HG03064 (cell line): ENCODE results near the gene PIP5KL1.

Experiments used
- ATAC-seq: cut with Tn5 transposase; IDR thresholded peaks from one replicate; pipeline ENCODE4 v1.9.1; 2021; ENCODE audit warnings: low read depth; ENCODE audit not compliant: unreplicated experiment

The PIP5KL1 gene

GRCh38 chr9:127935765-127936221 lies 5.2 kb upstream of the PIP5KL1 start:
- ATAC-seq: no peak

DNA sequence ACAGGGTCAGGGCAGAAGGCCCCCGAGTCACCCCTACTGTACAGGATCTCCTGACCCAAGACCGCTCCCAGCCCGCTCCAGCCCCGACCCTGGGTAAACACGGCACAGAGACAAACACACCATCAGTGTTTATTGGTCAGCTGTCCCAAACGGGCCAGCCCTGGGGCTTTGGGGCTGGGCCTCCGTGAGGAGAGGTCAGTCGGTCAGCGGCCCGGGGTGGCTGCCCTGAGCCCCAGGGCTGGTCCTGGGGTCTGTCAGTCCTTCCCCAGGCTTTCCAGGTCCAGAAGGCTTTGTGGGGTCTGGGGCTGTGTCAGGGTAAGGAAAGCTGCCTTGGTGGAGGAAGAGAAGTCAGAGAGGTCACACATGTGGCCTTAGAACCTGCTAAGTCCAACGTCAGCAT lies 4.4 kb upstream of the PIP5KL1 start:
- no peak for ATAC-seq

DNA sequence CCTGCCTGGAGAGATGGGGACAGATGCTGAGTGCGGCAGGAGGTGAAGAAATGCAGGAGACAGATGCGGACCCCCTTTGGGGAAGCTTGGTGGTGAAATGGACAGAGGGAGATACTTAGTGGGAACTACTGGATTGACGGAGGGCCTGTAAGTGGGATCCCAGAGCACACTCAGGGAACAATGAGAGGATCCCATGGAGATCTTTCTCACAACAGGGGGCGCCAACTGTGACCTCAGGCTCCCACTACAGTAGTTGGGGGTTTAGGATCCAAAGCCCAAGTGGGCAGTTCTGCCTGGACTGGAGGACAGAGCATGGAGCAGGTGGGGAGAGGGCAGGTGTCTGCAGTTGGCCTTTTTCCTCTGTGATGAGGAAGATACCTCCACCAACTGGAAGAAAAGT lies 3.7 kb upstream of the PIP5KL1 start:
- no peak for ATAC-seq

DNA sequence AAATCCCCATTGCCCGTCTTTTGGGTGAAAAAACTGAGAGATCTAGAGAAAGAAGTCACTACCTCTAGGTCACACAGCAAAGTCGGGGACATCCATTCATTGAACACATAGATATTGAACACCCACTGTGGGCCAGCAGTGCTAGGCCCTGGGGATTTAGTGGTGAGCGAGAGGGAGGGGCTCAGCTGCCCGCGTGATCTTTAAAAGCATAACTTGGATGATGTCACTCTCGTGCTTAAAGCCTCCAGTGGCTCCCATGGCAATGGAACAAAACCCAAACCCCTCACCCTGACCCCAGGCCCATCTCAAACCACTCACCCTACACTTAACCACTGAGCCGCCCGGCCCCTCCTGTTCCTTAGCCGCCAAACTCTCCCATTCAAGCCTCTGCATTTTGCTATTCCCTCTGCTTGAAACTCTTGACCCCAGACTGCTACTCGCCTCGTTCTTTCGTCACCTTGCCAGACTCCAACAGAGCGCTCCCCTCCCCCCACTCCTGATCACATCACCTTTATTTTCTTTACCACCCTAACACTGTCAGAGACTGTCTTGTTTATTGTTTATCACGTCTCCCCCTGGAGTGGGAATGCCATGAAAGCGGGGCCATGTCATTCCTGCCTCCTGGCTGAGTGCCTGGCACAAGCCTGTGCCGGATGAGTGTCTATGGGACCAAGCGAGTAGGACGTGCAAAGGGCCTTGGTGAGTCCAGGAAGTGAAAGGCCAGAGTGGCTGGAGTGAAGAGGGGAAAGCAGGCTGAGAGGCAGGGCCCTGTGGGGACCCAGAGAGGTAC lies 710 bp upstream of the PIP5KL1 start:
- ATAC-seq: no peak

DNA sequence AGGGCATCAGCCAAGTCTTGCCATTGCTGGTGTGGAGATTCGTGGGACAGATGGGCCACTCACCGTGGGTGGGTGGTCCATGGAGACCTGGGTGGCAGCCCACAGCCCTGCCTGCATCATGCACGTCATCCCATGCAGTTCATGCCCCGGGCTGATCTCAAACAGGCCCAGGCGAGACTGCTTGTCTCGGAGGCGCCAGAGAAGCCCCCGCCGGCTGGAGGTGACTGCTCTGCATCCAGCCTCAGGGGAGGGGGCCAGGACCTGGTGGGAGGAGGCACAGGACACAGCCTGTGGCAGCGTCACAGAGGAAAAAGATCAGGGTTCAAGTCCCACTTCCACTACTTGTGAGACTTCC lies 975 bp downstream of the PIP5KL1 start:
- no peak for ATAC-seq

DNA sequence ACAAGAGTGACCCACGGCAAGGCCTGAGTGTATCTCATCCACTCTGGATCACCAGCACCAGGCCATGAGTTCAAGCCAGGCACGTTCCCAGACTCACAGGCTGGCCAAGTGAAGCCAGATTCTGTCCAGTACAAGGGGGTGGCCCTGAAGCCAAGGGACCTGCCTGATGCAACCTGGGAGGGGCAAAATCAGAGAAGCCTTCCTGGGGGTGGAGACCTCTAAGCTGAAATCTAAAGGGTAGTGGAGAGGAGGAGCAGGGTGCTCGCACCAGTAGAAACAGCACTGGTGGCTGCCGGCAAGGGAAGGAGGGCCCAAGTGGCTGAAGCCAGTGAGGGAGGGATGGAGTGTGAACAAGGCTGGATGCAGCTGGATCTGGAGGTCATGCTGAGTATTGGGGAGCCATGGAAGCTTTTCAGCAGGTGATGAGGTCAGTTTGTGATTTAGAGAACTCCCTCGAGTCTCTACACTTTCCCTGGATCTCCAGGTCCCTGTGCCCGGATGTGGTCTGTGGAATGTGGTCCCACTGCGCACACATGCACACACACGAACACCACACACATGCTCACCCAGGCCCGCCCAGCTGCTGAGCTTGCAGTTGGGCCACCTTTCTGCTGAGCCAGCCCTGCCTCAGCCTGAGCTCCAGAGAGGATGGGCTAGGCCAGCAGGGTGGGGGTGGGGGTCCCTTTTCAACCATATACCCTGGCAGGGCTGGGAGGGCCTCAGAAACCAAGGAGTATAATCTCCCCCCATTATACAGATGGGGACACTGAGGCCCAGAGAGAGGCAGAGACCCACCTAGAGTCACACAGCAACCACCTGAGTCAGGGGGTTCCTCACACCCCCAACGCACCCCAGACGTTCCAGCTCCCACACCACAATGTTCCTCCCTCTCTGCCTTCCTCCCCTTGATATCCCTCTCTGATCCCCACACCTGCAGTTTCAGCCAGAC lies 1.6 kb downstream of the PIP5KL1 start:
- no peak for ATAC-seq

GRCh38 chr9:127927988-127928675 lies 2.4 kb downstream of the PIP5KL1 start:
- no peak for ATAC-seq

- no peak for ATAC-seq
Observed at GRCh38 chr9:127927201-127927987, 3.2 kb downstream of the PIP5KL1 start.

- no peak for ATAC-seq
Observed at GRCh38 chr9:127926906-127927200, 3.7 kb downstream of the PIP5KL1 start.

DNA sequence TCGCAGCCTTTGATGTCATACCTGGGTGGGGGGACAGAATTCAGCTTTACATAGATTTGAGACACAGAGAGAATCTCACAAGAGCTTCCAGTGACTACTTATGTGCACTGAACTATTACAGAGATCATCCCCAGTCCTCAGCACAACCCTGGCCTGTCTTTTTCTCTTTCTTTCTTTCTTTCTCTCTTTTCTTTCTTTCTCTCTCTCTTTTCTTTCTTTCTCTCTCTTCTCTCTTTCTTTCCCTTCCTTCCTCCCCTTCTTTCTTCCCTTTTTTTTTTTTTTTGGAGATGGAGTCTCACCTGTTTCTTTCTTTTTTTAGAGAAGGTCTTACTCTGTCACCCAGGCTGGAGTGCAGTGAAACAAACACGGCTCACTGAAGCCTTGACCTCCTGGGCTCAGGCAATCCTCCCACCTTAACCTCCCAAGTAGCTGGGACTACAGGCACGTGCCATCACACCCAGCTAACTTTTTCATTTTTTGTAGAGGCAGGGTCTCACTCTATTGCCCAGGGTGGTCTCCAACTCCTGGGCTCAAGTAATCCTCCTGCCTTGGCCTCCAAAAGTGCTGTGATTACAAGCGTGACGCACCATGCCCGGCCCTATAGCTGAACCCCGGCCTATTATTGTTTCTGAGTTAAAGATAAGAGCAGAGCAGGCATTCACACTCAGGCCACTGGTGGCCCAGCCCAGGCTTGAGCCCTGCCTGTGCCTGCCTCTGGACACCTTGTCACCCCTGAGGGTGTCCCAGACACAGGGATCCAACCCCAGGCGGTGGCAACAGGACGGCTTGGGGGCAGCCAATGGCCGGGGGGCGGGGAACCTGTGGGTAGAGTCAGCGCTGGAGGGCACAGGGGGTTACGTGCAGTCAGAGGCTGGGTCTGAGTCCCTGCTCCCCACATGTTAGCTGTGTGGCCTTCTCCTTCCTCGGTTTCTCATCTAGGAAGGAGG lies 4.3 kb downstream of the PIP5KL1 start:
- ATAC-seq: no peak

- ATAC-seq: no peak
Observed at GRCh38 chr9:127924736-127925444, 5.7 kb downstream of the PIP5KL1 start.

GRCh38 chr9:127923771-127924170 lies 6.8 kb downstream of the PIP5KL1 start:
- no peak for ATAC-seq

DNA sequence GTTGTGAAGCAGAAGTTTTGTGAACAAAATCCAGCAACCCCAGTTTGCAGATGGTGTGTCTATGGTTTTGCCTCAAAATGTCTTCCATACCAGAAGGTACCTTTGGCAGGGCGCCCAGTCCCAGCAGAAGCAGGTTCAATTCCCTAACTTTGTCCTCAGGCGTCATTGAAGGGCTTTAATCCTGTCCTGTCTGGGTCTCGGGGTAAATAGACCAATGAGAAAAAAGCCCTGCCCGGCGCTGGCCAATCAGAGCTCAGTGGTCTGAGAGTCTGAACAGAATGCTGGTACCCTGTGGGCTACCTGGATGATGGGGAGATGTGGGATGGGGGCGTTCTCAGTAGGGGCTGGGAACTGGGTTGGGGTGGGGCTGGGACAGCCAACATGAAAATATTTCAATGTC lies 7.5 kb downstream of the PIP5KL1 start:
- no peak for ATAC-seq

DNA sequence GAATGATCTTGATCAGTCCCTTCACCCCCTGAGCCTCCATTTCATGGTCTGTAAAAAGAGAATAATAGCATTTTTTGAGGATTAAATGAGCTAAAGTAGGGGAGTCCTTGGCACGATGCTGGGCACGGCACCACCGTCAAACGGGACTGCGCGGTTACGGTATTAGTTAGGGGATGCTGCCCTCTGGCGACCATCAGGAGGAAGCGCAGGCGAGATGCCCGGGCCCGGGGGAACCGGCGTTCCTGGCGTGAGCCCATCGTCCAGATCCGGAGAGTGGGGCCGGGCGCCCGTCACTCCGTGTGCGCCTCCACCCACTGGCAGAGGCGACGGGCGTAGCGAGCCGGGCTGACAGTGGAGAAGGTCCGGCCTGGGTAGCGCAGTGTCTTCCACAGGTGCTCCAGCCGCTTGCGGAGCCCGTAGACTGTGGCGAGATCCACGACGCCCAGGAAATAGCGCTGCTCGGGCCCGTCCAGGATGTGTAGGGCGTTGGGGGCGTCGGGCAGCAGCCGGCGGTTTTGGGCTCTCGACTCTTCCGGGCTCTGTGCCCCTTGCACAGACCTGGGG lies 8.9 kb downstream of the PIP5KL1 start:
- no peak for ATAC-seq

DNA sequence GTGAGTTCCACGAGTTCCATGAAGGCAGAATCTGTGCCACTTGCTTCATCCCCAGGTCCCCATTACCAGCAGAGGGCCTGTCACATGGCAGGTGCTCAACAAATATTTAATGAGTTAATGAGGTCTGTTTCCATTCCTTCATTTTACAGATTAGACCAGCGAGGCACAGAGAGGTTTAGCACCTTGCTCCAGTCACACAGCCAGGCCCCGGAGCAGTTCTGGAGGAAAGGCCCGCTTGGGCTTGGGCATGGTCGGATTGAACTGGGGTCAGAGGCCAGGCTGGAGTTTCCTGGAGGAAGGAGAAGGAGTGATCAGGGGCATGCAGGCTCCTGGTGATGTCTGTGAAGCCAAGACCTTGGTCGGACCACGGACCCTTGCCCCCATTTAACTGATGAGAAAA lies 9.8 kb downstream of the PIP5KL1 start:
- ATAC-seq: no peak

DNA sequence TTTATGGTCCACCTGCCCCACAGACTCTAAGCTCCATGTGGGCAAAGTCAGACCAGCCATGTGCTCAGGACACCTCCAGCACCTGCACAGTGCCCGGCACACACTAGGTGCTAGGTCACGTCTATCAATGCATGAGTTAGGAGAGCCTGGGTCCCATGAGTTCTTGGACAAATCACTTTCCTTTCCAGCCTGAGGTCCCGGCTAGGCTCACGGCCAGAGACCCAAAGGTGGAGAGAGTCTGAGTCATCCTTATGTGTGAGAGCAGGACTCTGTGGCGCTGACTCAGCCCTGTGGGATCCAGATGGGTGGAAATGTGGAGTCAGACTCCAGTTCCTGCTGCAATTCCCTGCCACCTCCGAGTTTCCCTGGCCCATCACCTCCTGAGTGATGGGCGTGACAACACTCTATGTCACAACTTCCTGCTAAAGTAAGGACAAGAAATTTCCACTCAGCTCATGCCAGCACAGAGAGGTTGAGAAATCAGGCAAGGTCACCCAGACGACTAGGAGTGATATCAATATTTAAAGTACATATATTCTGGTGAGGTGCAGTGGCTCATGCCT lies 11.2 kb downstream of the PIP5KL1 start:
- no peak for ATAC-seq

DNA sequence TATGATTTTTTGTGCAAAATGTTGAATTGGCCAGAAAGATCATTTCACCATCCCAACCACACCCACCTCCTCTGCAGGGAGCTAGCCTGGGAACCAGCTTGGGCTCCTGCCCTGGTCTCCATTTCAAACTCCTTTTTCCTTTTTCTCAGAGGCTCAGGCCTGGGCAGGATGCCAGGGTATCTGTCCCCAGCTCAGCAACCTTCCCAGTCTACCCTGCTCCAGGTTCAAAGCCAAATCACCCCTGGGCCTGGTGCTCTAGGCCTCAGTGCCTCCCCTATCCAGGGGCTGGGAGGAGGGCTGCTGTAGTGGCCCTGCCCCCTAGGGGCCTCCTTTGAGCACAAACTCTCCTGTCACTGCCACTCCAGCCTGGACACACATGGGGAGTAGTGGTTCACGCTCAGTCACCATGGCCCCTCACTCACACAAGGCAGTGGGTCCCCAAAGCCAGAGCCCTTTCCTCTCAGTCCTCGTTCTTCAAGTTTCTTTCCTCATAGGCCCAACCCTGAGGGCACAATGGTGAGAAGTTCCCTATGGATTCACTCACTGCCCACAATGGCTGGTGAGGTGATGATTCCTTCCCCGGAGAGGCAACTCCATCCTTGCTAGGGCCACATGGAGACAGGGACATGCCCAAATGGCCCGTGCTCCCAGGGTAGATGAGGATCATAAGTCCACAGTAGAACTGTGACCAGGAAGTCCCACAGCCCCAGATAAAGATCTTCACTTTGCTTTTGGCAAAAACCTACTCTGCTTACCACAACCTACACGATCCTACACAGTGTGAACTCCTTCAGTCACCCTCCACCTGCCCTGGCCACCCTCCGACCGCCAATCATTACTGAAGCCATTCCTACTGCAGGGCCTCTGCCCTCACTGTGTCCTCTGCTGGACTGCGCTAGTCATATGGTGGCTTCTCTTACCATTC lies 12.1 kb downstream of the PIP5KL1 start:
- ATAC-seq: no peak
